Measurements from ENCODE around the gene MTX2.
"Not testable (repeated sequence)": the region's sequence is repeated elsewhere in the genome, so short reads cannot be mapped to it uniquely, and the experiment has no call there.

The MTX2 gene

GRCh38 chr2:176285321-176285720 lies 16.1 kb downstream of the MTX2 start:
- no peak for DNase-seq (ENCODE audit: low read depth in 1 of 2, low spot score in 1 of 2)

DNA sequence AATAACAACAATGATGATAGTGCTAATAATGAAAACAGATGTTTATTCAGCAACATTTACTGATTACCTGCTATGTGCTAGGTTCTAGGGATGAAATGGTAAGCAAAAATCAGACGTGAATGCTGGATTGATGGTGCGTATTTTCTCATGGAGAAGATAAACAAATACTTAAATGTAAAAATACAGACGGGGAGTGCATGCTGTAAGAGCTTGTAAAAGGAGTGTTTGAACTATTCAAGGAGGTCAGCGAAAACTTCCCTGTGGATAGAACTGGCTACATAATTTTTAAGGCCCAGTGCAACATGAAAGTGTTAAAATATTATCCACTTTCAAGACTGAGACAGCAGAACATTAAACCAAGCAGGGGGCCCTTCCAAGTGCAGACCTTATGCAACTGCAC lies 22.1 kb downstream of the MTX2 start:
- DNase-seq (ENCODE audit: low read depth in 1 of 2, low spot score in 1 of 2), result no peak

- no peak for DNase-seq (ENCODE audit: low read depth in 1 of 2, low spot score in 1 of 2)
Measured at GRCh38 chr2:176291809-176292283, 22.6 kb downstream of the MTX2 start.

DNA sequence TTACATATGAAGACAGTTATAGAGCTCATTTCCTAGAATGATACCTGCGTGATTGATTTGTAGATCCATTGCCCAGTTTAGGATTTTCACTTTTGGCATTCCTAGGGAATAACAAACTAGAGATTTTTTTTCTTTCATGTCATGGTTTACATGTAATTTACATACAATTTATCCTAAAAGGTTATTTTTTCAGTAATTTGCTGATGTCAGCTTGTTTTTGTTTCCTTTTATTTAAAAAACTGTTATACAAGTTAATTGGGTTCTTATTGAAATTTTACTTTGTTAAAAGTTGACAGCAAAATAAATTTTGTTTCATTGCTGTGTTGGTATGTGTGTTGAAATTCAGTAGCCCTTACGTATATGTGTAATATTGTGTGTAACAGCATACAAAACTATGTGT lies 23.4 kb downstream of the MTX2 start:
- DNase-seq (ENCODE audit: low read depth in 1 of 2, low spot score in 1 of 2), result no peak

DNA sequence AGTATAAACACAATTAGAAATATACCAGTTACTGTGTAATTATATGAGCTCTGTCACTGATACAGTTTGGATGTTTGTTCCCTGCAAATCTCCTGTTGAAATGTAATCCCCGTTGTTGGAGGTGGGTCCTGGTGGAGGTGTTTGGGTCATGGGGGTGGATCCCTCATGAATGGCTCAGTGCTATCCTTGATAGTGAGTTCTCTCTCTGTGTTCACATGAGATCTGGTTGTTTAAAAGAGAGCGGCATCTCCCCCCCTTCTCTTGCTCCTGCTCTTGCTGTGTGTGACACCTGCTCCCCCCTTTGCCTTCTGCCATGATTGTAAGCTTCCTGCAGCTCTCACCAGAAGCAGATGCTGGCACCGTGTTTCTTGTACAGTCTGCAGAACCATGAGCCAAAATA lies 24.1 kb downstream of the MTX2 start:
- DNase-seq (ENCODE audit: low read depth in 1 of 2, low spot score in 1 of 2), result no peak

- DNase-seq (ENCODE audit: low read depth in 1 of 2, low spot score in 1 of 2), result no peak
Measured at GRCh38 chr2:176297067-176297466, 27.8 kb downstream of the MTX2 start.

DNA sequence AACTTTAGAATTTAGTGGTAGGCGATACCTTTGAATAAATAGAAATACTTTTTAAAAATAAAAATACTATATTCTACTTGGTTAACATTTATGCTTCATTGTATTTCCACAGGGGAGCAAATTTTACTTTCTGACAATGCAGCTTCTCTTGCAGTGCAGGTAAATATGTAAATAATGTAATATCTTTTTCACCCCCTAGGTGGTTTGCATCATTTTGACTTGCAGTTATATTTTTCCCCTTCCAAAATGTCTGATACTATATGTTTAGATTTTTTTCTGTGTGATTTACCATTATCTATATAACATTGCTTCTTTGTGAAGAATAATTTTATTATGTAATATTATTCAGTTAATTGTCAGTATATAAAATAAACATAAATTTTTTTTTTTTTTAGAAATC lies 28.5 kb downstream of the MTX2 start:
- no peak for DNase-seq (ENCODE audit: low read depth in 1 of 2, low spot score in 1 of 2)

DNA sequence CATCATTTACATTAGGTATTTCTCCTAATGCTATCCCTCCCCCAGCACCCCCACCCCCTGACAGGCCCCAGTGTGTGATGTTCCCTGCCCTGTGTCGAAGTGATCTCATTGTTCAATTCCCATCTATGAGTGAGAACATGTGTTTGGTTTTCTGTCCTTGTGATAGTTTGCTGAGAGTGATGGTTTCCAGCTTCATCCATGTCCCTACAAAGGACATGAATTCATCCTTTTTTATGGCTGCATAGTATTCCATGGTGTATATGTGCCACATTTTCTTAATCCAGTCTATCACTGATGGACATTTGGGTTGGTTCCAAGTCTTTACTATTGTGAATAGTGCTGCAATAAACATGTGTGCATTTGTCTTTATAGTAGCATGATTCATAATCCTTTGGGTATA lies 36.8 kb downstream of the MTX2 start:
- not testable (repeated sequence) for DNase-seq (ENCODE audit: low read depth in 1 of 2, low spot score in 1 of 2)

- DNase-seq (ENCODE audit: low read depth in 1 of 2, low spot score in 1 of 2), result no peak
Measured at GRCh38 chr2:176317199-176317598, 48.0 kb downstream of the MTX2 start.

DNA sequence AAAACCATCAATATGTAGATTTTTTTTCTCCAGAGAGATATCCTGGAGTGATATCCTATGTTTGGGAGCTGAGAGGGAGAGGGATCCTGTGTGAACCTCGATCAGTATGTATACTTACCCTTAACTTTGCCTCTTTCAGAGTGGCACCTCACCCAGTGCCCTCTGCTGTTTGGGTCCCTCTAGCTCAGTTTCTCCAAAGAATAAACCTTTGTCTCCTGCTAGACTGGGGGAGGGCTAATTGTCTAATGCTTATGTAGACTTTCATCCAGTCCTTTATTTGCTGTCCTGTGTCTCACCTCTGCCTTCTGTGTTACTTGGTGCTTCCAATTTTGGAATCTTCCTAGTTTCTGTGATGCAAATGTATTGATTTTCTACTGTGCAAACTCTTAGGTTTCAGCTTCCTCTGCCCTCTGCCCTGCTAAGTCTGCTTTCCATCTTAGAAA lies 48.4 kb downstream of the MTX2 start:
- no peak for DNase-seq (ENCODE audit: low read depth in 1 of 2, low spot score in 1 of 2)

DNA sequence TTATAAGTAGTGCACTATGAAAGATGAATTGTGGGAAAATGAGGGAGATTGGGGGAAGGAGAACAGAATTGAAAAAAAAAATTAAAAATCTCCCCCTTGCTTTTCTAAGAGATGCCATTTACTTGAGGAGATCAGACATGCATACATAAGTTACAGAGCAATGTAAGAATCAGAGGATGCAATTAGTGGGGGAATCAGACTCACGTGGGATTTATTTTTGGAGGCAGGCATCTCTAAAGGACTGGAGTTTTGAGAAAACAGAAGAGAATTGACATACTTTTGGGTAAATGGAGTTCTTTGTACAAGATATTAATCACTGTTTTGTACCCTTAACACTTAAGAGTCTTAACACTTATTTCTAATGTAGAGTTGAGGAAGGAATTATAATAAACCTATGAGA lies 52.7 kb downstream of the MTX2 start:
- DNase-seq (ENCODE audit: low read depth in 1 of 2, low spot score in 1 of 2), result no peak

DNA sequence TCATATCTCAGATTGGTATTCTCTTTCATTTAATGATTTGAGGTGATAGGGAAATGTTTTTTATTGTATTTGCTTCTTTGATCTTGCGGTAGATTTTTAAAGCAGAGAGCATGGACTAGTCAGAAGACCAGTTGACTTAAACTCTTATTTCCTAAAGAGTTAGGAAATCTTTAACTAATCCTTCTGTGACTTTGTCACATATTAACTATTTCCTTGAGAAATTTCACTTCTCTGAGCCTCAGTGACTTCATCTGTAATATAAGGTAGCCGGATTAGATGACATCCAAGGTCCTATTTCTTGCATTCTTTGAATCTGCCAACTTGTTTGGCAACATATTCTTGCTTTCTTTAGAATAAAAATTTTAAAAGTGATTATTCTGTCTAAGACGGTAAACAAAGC lies 55.6 kb downstream of the MTX2 start:
- DNase-seq (ENCODE audit: low read depth in 1 of 2, low spot score in 1 of 2), result no peak

DNA sequence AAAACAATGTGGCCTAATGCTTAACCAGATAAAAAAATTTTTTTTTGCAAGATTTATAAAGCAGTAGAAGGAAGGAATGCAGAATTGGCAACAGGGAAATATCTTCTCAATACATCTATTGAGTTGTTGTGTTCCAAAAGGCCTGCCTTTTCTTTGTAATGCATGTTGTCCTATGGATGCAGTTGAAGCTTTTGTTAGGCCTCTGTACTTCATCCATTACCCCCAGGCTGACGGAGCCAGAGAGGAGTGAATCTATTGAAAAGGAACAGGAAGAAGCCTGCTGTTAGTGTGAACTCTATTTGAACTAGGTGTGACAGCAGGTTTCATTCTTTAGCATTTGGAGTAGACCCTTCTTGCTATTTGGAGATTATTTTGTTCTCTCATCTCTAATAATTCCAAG lies 56.5 kb downstream of the MTX2 start:
- no peak for DNase-seq (ENCODE audit: low read depth in 1 of 2, low spot score in 1 of 2)

DNA sequence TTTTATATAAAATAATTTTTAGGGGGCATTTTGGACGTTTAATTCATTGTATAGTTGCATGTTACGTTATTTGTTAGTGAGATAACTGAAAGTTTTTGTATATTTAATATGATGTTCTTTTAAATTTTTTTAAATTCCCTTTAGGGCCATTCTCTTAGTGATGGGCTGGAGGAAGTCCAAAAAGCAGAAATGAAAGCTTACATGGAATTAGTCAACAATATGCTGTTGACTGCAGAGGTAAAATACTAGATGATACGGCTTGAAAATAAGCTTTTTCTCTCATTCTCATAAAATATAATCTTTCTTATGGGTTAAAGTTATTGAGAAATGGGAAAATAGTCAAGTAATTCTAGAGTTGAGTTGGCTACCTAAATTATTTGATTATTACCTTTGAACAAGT lies 58.9 kb downstream of the MTX2 start:
- no peak for DNase-seq (ENCODE audit: low read depth in 1 of 2, low spot score in 1 of 2)

GRCh38 chr2:176330612-176331011 lies 61.4 kb downstream of the MTX2 start:
- no peak for DNase-seq (ENCODE audit: low read depth in 1 of 2, low spot score in 1 of 2)

GRCh38 chr2:176331646-176332045 lies 62.4 kb downstream of the MTX2 start:
- no peak for DNase-seq (ENCODE audit: low read depth in 1 of 2, low spot score in 1 of 2)

- no peak for DNase-seq (ENCODE audit: low read depth in 1 of 2, low spot score in 1 of 2)
Measured at GRCh38 chr2:176334729-176335128, 65.5 kb downstream of the MTX2 start.

- no peak for DNase-seq (ENCODE audit: low read depth in 1 of 2, low spot score in 1 of 2)
Measured at GRCh38 chr2:176338395-176338794, 69.2 kb downstream of the MTX2 start.

DNA sequence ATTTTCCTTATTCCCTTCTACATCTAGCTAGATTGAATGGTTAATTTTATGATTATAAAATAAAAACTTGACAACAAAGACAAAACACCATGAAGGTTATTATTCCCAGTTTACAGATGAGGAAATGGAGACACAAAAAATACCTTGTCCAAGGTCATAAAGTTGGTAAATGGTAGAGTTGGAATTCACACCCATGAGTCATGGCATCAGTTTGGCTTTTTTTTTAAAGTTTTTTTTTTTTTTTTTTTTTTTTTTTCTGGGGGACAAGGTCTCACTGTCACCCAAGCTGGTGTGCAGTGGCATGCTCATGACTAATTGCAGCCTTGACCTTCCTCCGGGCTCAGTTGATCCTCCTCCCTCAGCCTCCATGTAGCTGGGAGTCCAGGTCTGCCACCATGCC lies 70.0 kb downstream of the MTX2 start:
- no peak for DNase-seq (ENCODE audit: low read depth in 1 of 2, low spot score in 1 of 2)

- DNase-seq (ENCODE audit: low read depth in 1 of 2, low spot score in 1 of 2), result no peak
Measured at GRCh38 chr2:176356251-176356650, 87.0 kb downstream of the MTX2 start.

DNA sequence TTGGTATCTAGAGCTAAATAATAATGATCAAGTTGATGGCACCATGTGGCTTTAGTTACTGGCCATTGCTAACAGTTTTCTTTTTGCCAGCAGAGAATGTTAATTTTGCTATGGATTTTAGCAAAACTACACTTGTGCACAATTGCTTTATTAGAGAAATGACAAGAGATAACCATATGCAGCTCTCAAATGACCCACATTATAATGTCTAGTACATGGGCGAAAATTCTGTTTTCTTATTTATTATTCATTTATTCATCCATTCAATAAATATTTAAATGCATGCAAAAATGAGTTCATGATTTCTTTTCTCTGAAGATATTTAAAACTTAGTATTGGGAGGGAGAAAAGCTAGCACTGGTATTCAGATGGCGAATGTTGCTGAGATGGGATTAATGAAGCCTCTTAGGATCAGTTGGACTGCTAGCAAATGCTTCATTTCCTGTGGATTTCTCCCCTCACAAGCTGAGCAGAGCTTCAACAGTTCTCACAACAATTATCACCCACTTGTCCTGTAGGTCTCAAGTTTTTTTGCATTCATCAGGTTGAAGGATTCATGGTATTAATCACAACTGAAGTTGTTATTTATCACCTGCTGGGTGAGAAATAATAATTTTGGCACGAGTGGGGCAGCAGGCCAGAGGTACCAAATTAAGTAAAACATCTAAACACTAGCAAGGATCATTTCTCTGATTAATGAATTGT lies 95.2 kb downstream of the MTX2 start:
- DNase-seq (ENCODE audit: low read depth in 1 of 2, low spot score in 1 of 2), result no peak

- no peak for DNase-seq (ENCODE audit: low read depth in 1 of 2, low spot score in 1 of 2)
Measured at GRCh38 chr2:176368349-176368748, 99.1 kb downstream of the MTX2 start.

DNA sequence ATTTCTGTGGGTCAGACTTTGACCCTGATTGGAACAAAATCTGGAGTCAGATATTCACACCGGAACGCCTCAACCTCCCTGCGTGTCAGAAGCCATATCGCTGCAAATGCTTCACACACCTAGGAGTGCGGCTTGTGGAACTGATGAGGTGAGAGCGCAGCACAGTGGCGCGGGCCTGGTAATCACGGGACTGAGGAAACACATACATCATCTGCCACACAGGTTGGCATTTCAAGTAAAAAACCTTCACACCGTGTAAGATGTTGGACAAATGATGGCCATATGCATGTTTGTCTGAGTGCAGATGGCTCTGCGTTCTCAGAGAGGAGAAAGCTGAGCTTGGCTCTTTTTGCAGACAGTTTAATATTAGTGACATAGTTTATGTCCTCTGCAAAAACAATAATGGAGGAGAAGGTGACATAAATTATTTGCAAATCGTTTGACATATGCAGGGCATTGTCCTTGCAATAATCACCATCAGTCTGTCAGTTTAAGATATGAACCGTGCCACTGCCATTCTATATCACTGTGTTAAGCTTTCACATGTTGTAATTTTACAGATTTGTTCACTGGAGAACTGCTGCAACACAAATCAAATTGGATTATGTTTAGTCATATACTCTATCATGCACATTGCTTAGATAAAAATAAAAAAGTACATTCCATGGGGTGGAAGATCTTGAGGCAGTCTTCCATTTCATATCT lies 101.4 kb downstream of the MTX2 start:
- DNase-seq (ENCODE audit: low read depth in 1 of 2, low spot score in 1 of 2), result no peak
